GM18861 (cell line): ENCODE measurements around the gene PEX10.
"Not testable (repeated sequence)": the region's sequence is repeated elsewhere in the genome, so short reads cannot be mapped to it uniquely, and the experiment has no call there.

Source experiments
- ATAC-seq: cut with Tn5 transposase; IDR thresholded peaks from one replicate; pipeline ENCODE4 v1.9.1; 2021; ENCODE audit not compliant: unreplicated experiment

The PEX10 gene

DNA sequence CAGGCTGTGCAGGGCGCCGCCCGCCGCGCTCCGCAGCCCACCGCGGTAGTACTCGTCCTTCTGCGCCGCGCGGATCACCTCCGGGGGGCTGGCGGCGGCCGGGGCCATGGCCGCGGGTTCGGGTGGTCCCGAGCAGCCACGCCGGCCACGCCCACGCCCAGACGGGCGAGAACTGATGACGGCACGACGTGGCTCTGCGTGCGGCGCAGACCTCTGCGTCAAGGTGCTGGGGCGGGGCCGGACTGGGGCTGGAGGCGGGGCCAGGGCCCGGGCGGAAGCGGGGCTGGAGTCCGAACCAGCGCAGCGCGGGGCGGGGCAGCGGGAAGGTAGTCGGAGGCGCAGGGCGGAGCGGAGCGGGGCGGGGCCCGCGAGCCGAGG lies at the start of gene PEX10:
Gene PEX10, minus strand, starts transcription at position 170 of the 378 bp plus-strand sequence. Its CDS starts 62 bp downstream, at position 108.
- peak; percentile 58 for ATAC-seq

DNA sequence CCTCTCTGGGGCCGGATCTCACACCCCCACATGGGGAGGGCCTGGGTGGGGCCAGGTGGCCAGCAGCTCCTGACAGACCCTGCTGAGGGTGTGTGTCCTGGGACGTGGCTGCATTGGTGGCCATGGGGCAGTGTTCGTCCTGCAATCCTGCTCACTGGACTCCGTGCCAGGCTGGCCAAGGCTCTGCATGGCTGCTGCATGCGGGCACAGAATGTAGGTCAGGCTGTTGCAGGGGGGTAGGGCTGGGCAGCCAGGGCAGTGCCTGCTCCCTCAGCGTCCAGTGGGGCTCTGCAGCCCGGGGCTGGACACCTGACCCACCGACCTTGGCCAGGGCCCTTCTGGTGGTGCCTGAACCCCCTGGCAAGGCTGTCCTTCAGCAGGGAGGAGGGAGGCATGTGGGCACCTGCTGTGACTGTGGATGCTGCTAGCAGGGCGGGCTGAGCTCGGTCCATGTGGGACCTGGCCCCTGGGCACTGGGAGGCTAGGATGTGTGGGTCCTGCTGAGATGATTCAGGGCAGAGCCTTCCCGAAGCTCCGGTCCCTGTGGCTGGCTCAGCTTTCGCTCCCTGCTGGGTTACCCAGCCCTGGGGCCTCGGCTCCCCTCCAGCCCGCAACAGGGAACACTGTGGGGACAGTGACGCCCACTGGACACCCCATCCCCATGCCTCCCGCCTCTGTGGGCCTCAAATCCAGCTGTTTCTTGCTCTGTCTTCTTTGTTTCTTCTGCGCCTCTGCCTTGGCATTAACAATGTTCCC lies 48.8 kb upstream of the PEX10 start:
- no peak for ATAC-seq

DNA sequence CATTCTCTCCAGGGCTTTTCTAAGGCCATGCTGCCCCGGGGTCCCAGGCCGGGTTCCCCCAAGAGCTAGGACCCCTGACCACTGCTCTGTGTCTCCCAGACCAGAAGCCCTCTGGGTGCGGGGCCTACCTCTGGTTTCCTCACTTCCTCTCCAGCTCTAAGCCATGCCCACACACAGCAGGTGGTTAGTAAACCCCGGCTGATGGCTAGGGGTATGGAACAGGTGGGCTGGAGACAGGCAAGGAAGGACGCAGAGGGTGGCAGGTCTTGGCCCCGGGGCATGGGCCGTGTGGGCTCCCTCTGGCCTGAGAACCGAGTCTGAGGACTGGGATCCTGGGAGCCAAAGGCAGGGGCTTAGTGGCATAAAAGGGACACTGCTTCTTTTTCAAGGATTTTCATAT lies 47.8 kb upstream of the PEX10 start:
- ATAC-seq: no peak

DNA sequence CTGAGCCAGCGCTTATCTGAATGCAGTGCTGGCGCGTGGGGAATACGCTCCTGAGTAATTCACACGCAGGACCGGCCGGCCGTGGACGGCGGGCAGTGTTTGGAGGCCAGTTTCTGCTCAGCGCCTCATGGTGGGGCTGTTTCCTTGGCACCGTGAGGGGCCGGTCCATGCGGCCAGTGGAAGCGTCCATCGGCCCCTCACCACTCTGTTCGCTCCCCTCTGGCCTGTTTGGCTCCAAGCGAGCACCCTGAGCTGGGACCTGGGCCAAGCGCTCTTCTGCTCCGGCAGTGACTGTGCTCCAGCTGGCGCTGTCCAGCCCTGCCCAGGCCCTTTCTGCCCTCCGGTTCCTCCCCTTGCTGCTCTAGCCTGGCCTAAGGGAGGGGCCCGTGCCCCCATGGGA lies 47.4 kb upstream of the PEX10 start:
- no peak for ATAC-seq

DNA sequence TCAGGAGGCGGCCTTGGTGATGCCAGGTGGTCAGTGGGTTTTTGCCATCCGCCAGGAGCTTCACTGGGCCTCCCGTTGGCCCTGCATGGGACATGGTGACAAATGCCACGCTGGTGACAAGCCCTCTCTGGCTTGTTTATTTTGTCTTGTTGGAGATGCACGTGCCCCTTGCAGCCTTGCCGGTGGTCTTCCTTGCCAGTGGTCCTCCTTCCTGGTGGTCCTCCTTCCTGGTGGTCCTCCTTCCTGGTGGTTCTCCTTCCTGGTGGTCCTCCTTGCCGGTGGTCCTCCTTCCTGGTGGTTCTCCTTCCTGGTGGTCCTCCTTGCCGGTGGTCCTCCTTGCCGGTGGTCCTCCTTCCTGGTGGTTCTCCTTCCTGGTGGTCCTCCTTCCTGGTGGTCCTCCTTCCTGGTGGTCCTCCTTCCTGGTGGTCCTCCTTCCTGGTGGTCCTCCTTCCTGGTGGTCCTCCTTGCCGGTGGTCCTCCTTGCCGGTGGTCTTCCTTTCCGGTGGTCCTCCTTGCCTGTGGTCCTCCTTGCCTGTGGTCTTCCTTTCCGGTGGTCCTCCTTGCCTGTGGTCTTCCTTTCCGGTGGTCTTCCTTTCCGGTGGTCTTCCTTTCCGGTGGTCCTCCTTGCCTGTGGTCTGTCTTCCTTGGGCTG lies 46.9 kb upstream of the PEX10 start:
- not testable (repeated sequence) for ATAC-seq

DNA sequence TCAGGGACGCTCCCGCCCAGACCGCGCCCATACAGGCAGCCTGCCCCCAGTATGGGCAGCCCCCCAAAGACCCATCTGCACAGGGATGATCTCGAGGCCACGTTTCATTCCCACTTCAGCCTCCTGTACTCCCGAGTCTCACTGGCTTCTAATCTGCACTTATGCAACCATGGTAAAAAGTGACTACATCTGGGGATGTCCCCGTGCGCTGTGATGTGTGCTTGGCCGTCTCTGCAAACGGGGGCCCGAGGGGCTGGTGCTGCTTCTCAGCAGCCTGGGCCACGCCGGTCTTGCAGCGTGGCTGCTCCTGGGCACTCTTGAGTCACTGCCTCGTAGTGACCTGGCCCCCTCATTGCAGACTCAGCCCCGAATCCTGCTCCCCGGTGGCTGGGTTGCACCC lies 46.3 kb upstream of the PEX10 start:
- ATAC-seq: no peak

DNA sequence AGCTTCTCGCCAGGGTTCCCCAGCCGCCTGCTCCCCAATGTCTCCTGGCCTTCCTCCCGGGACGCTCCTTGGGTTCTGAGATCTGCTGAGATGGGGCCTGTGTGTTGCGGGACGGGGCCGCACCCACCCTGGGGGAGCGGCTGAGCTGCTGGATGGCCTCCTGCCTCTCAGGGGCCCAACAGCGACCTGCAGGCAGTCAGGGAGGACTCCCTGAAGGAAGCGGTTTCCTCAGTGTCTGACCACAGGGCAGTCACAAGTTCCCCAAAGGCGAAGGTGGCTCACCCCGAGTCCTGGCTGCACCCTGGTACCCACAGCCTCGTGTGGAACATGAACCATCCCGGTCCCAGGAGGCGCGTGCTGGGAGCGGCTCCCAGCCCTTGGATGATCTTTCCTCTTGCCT lies 45.1 kb upstream of the PEX10 start:
- no peak for ATAC-seq

DNA sequence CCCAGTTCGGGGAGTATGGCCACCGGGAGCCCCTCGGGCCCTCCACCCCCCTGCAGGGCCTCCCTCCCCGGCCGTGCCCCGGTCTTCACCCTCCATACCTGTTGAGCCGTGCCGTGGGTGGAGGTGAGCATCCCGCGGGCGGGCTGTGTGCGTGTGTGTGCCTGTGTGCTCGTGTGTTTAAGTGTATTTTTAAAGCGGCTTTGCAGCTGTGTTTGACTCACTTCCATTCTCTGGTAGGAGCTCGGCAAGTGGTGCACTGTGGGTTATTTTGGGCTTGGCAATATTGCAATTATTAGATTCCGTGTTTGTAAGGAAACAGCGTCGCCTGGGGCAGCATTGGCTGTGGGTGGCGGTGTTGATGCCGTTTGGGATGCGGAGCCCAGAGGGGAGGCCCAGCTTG lies 43.4 kb upstream of the PEX10 start:
- no peak for ATAC-seq

DNA sequence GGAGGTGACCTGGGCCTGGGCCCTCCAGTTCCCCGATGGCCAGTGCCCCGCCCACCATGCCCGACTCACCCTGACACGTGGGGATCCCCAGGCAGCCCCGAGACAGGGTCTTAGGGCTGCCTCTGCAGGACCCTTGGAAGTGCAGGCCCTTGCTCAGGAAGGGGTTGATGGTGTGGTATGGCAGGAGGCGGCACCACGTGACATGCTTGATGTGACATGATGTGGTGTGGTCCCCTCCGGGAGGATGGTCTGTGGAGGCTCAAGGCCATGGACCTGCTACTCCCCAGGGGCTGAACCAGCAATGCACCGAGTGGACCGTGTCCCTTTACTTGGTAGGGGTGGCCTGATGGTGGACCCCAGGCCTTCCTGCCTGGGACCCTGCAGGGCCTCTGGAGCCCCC lies 41.9 kb upstream of the PEX10 start:
- ATAC-seq: no peak

DNA sequence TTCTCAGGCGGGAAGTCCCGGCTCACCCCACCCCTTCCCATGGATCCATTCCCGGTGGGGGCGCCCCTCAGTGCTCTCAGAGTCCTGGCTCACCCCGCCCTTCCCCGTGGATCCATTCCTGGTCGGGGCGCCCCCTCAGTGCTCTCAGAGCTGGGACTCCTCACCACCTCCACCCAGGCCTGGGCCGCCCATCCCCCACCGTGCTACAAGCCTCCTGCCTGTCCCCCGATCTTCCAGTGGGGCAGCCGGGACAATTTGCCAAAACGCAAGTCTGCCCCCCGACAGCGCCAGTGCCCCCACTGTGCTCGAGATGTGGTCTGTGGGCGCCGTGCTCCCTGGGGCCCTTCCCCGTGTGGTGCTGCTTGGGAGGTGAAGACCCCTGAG lies 40.6 kb upstream of the PEX10 start:
- ATAC-seq: no peak

DNA sequence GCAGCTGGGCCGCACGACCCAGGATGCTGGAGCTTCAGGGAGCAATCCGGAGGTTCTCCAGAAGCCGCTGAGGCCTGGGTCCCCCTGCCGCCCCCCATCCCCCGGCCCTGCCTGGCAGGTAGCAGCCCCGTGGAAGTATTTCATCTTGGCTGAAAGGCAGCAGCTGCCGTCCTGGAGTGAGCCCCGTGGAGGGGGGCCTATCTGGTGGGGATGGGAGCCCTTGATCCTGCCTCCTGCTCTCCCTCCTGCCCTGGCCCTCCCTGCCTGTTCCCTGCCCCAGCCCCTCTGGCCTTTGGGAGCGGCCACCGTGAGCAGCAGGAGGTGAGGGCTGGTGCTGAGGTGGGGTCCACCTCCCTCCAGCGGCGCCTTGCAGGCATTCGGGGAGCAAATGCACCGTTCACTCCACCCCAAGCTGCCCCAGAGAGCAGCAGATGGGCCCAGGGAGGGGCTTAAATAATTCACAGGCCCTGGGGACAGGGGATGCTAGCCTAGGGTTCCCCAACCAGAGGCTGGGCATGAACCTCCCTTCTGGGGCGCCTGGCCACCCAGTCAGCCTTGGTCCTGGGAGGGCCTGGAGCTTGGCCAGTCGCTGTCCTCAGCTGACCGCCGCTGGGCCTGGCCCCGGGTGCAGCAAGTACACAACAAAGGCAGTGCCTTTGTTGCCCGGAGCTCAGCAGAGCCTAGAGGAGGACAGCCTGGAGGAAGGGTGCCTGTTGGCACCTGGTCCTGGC lies 40.0 kb upstream of the PEX10 start:
- ATAC-seq: no peak

DNA sequence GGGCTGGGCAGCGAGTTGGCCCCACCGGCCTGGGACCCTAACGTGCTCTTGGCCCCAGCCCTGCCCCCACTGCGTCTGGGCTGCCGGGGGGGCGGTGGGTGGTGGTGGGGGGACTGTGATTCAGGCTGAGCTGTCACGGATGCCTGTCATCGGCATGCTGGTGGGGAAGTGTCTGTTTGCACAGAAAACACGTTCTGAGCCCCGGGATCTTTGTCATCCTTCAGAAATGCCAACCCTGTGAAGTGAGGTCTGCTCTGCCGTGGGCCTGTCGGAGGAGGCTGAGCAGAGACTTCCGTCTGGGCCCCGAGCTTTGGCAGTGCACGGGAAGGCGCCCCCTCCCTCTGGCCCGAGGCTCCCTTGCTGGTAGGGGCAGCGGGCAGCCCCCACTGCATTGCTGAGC lies 39.4 kb upstream of the PEX10 start:
- no peak for ATAC-seq

DNA sequence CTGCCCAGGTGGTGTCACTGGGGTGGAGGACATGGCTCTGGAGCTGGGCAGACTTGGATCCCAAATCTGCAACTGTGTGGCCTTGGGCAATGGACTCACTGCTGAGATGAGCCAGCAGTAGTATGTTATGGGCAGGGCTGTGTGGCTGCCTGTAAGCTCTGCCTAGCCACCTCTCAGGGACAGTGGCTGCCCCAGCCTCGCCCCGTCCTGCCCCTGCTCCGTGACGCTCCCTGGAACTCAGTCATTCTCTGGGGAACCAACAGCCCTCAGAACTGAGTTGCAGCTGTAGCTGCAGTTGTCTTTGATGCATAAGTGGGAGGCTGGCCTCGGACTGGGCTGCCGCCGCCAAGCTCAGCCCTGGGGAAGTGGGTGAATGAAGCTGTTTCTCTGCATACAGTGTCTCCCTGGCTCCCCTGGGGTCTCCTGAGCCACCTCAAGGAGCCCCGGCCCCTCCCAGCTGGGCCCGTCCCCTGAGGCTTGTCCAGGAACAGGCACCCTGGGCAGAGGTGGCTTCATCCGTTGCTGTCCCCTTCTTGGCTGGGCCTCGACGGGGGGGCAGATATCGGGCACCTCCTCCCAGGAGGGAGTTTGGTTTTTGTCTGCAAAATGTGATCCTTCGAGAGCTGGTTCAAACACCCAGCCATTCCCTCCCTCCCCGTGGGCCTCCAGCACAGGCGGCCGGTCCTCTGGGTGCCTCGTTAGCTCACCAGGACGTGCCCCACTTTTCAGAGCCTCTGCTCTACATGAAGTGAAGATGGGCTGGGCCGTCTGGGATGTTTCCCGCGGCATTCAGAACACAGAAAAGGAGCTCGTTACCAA lies 37.5 kb upstream of the PEX10 start:
- no peak for ATAC-seq

DNA sequence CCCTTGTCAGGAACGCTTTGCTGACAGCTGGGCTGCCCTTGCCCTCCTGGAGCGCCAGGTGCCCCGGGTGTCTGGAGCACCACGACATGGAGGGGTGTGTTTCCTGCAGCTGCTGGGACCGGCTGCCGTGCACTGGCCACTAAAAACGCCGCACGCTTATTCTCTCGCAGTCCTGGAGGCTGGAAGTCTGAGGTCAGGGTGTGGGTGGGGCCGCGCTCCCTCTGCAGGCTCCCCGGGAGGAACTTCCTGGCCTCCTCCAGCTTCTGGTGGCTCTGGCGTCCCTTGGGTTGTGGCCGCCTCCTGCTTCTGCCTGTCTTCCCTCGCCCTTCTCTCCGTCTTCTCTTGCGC lies 35.7 kb upstream of the PEX10 start:
- no peak for ATAC-seq

DNA sequence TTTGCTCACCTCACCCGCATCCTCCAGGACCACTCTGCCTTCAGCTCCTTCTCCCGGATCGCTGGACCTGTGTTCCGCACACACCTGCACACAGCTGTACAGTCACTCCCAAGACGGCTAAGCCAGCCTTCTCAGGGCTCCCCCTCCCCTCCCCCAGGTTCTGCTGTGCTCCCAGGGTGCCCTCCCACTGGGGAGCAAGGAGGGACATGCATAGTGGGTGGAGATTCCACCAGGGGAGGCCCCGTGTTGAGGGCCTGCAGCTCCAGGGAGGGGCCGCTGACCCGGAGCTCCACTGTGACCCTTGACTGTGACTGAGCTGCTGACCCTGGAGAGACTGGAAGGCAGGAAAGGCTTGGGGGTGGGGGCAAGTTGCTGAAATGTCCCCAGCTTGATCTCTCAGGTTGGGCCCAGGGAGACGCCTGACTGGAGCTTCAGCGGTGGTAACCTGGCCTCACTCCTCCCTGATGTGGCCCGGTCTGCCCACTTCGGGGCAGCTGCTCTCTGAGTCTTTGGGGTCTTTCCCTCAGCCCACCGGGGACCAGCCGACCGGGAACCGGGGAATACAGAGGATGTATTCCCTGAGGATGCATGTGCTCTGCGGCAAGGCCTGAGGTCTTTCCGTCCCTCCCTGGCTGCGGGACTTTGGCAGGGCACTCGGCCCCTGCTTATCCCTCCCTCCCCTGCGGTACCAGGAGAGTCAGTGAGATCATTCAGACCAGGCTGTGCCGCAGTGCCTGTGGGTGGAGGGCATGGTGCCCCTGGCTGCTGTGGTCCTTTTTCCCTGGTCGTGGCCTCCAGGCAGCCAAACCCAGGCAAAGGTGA lies 35.1 kb upstream of the PEX10 start:
- no peak for ATAC-seq

DNA sequence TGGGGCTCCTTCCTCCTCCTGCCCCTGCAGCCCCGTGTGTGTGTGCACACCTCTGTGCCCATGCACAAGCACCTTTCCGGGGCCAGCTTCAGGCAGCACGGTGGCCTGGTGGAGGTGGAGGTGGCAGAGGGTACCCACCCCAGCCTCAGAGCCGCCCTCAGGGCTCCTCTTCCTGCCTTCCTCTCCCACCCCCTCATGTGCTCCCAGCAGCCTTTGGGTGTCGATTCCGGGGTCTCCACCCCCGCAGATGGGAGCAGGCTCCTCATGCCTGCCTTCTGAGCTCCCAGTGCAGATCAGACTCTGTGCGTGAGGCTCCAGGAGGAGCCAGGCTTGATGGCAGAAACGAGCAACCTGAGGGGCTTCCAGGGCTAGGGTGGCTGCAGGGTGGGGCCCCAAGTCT lies 34.5 kb upstream of the PEX10 start:
- ATAC-seq: no peak

DNA sequence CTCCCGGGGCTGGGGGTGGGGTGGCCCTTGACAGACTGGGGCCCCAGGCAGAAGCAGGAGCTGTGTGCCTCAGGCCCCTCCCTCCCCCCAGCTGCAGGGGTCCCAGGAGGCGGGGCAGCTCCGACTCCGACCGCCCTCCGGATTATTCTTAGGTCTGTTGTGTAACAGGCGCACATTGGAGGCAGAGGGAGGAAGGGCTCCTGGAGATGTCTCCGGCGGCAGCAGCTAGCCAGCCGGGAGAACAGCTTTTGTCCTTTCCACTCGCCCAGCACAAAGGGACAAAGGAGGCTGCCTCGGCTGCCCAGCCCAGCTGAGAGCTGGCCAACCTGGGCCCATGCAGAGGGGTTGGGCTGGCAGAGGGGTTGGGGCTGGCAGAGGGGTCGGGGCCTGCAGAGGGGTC lies 34.0 kb upstream of the PEX10 start:
- no peak for ATAC-seq

DNA sequence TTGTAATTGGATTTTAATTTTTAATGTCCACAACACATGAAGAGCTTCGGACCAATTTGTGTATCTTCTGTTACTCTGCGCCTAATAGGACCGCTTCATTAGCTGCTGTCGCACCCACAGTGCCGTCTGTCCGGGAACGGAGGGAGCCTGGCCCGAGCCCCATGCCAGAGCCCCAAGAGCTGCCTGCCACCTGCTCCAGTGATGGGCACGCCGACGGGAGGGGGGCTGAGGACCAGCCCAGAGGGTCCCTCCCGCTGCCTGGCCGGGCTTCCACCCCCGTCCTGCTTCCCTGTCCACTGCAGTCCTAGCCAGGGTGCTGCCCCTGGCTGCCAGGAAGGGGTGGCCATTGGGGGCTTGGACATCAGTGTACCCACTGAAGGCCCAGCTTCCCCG lies 33.5 kb upstream of the PEX10 start:
- no peak for ATAC-seq

DNA sequence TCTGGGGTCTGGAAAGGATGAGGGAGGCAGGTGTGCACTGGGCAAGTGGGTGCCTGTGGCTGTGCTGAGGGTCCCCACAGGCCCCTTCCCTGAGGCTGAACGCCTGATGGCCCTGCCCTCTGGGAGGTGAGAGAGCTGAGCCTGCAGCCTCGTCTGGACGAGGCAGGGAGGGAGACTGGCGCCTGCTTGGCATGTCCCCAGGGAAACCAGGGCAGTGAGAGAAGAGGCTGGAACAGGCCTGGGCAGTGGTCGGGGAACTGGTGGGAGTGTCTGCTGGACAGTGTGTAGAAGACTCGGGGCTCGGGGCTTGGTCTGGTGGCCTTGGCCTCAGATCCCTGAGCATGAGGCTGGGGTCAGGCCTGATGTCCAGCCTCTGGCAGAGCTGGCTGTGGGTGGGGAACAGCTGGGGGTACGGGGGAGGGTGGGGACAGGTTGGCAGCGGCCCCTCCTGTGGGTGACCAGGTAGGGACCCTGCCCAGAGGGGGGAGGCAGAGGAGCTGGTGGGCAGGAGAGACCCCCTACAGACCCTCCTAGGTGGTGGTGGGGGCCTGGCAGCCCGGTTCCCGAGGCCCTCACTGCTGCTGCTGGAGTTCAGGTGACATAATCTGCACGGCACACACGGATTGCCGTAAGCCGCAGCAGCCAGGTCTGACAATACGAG lies 32.9 kb upstream of the PEX10 start:
- ATAC-seq: no peak

DNA sequence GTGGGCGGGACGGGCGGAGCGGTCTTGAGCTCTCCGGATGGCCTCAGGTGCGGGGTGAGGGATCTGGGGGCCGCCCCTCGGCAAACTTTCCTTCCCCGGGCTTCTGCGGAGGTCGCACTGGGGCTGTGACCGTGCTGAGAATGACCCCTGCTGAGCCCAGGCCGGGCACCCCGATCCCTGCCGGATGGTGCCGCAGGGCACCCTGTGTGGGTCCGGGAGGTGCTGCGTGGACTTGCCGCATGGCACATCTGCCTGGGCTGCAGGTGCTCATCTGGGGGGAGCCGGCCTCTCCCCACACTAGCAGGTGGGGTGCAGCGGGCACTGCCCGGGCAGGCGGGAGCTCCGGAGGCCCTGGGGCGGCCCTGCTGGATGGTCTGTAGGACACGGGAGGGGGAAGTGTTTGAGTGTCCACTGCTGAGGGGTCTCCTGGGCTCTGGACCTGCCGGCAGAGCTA lies 31.8 kb upstream of the PEX10 start:
- ATAC-seq: no peak
